ENCODE data around the gene CCR8.

CCR8 gene

GRCh38 chr3:39378088-39378487 lies 48.6 kb downstream of the CCR8 start:
- ChIA-PET POLR2A (ENCODE audit: low non-redundant PET) (no interaction called here), CTCF (interaction anchor here (0.5 to 1.2 kb wide), 8 partner anchors 36 to 1111 kb away, joined by 3 to 5 read pairs (median 3); no protein-coding TSS in a partner anchor)
- TF ChIP-seq CTCF (conservative IDR thresholded peaks at IDR 0.05; ENCODE audit: low read depth): peak; percentile 77
- H3K27ac ChIP-seq: no peak overlapping the region
- DNase-seq (ENCODE audit: low spot score): peak; percentile 33

- no peak overlapping the region for H3K27ac ChIP-seq
- DNase-seq (ENCODE audit: low spot score): no peak
- ChIA-PET CTCF (interaction anchor here (0.9 kb wide), 1 partner anchor 89 kb away, joined by 3 read pairs; no protein-coding TSS in a partner anchor), POLR2A (ENCODE audit: low non-redundant PET) (no interaction called here)
- no peak for TF ChIP-seq CTCF (conservative IDR thresholded peaks at IDR 0.05; ENCODE audit: low read depth)
Measured at GRCh38 chr3:39378957-39379777, 49.7 kb downstream of the CCR8 start.

GRCh38 chr3:39379778-39380155 lies 50.3 kb downstream of the CCR8 start:
- TF ChIP-seq CTCF (conservative IDR thresholded peaks at IDR 0.05; ENCODE audit: low read depth): no peak
- CTCF ChIA-PET: no interaction called here
- DNase-seq (ENCODE audit: low spot score): no peak
- no peak overlapping the region for H3K27ac ChIP-seq
- POLR2A ChIA-PET (ENCODE audit: low non-redundant PET): no interaction called here

- no peak overlapping the region for H3K27ac ChIP-seq
- TF ChIP-seq CTCF (conservative IDR thresholded peaks at IDR 0.05; ENCODE audit: low read depth): no peak
- ChIA-PET POLR2A (ENCODE audit: low non-redundant PET) (no interaction called here), CTCF (no interaction called here)
- DNase-seq (ENCODE audit: low spot score): no peak
Measured at GRCh38 chr3:39381432-39381831, 51.9 kb downstream of the CCR8 start.

Measured in RWPE1 (cell line).